ENCODE results near the gene TFF1.

The TFF1 gene

GRCh38 chr21:42356650-42357049 is 9.7 kb downstream of the TFF1 start:
- DNase-seq (ENCODE audit: low read depth in 1 of 2, low spot score in 1 of 2): no peak
- TF ChIP-seq REST (IDR thresholded peaks at IDR 0.05; ENCODE audit: insufficient replicate concordance, low read depth) (no peak), CTCF (IDR thresholded peaks at IDR 0.05; ENCODE audit: insufficient read depth, low read length) (no peak), GABPA (IDR thresholded peaks at IDR 0.05; ENCODE audit: low read depth) (no peak), SPI1 (IDR thresholded peaks at IDR 0.05; ENCODE audit: borderline replicate concordance, low read depth) (no peak), POLR2AphosphoS5 (IDR thresholded peaks at IDR 0.05; ENCODE audit: low read depth) (no peak)
- Histone ChIP-seq H3K4me3 (replicated peaks; ENCODE audit: insufficient read depth, low read length) (no peak overlapping the region), H3K27me3 (ENCODE audit: insufficient read depth, poor library complexity, severe bottlenecking) (no peaks in the 10 kb centered on the region), H3K27ac (replicated peaks) (no peak overlapping the region)

- Histone ChIP-seq H3K27me3 (ENCODE audit: insufficient read depth, poor library complexity, severe bottlenecking) (no peaks in the 10 kb centered on the region), H3K27ac (replicated peaks) (no peak overlapping the region), H3K4me3 (replicated peaks; ENCODE audit: insufficient read depth, low read length) (no peak overlapping the region)
- TF ChIP-seq GABPA (IDR thresholded peaks at IDR 0.05; ENCODE audit: low read depth) (no peak), POLR2AphosphoS5 (IDR thresholded peaks at IDR 0.05; ENCODE audit: low read depth) (no peak), CTCF (IDR thresholded peaks at IDR 0.05; ENCODE audit: insufficient read depth, low read length) (no peak), REST (IDR thresholded peaks at IDR 0.05; ENCODE audit: insufficient replicate concordance, low read depth) (no peak)
- DNase-seq (ENCODE audit: low read depth in 1 of 2, low spot score in 1 of 2): no peak
Measured at GRCh38 chr21:42356046-42356445, 10.3 kb downstream of the TFF1 start.

- no peak for DNase-seq (ENCODE audit: low read depth in 1 of 2, low spot score in 1 of 2)
Measured at GRCh38 chr21:42353623-42354022, 12.7 kb downstream of the TFF1 start.

More at GRCh38 chr21:42353623-42354022, 12.7 kb downstream of the TFF1 start:
- Histone ChIP-seq H3K4me3 (replicated peaks; ENCODE audit: insufficient read depth, low read length) (no peak overlapping the region), H3K27me3 (ENCODE audit: insufficient read depth, poor library complexity, severe bottlenecking) (no peaks in the 10 kb centered on the region), H3K27ac (replicated peaks) (no peak overlapping the region)
- TF ChIP-seq GABPA (IDR thresholded peaks at IDR 0.05; ENCODE audit: low read depth) (no peak), REST (IDR thresholded peaks at IDR 0.05; ENCODE audit: insufficient replicate concordance, low read depth) (no peak), CTCF (IDR thresholded peaks at IDR 0.05; ENCODE audit: insufficient read depth, low read length) (no peak), SPI1 (IDR thresholded peaks at IDR 0.05; ENCODE audit: borderline replicate concordance, low read depth) (no peak), POLR2AphosphoS5 (IDR thresholded peaks at IDR 0.05; ENCODE audit: low read depth) (no peak)

Measured in HL-60 (cell line).